Mesenchymal stem cell (in vitro differentiated cells and primary cell): ENCODE data around the gene MRNIP.

ENCODE experiments used
- DNase-seq: peaks from one replicate; pipeline ENCODE4 v3.0.0-alpha.2; 2013
- H2AFZ ChIP-seq: one replicate; pipeline ENCODE4 v1.6.1; 2013; ENCODE audit warnings: low read depth, mild to moderate bottlenecking, control low read depth, inconsistent platforms, low read length, moderate library complexity
- H2AK5ac ChIP-seq: 2 replicates; pipeline ENCODE4 v1.6.1; 2013; ENCODE audit warnings: low read length, moderate library complexity, mild to moderate bottlenecking, inconsistent platforms; ENCODE audit not compliant: severe bottlenecking
- H2BK120ac ChIP-seq: one replicate; pipeline ENCODE4 v1.6.1; 2013; ENCODE audit warnings: low read depth, mild to moderate bottlenecking, inconsistent platforms, low read length, moderate library complexity
- H2BK12ac ChIP-seq, 2 experiments: one replicate each; pipeline ENCODE4 v1.6.1; 2013; ENCODE audit warnings: inconsistent platforms in 2 of 2, low read length in 2 of 2, mild to moderate bottlenecking in 2 of 2, moderate library complexity in 2 of 2, control low read depth in 1 of 2
- H2BK15ac ChIP-seq: one replicate; pipeline ENCODE4 v1.6.1; 2013; ENCODE audit warnings: mild to moderate bottlenecking, low read depth, inconsistent platforms; ENCODE audit not compliant: poor library complexity, severe bottlenecking
- H2BK5ac ChIP-seq: 2 replicates; pipeline ENCODE4 v1.6.1; 2013; ENCODE audit warnings: low read depth, mild to moderate bottlenecking, low read length, control low read depth, inconsistent platforms; ENCODE audit not compliant: poor library complexity, severe bottlenecking
- H3K14ac ChIP-seq, 2 experiments: one replicate each; pipeline ENCODE4 v1.6.1; 2013; ENCODE audit warnings: inconsistent platforms in 2 of 2, low read length in 2 of 2, control low read depth in 1 of 2, mild to moderate bottlenecking in 1 of 2, moderate library complexity in 1 of 2
- H3K18ac ChIP-seq, 2 experiments: one replicate each; pipeline ENCODE4 v1.6.1; 2013; ENCODE audit warnings: inconsistent platforms in 2 of 2, low read length in 2 of 2, control low read depth in 1 of 2, low read depth in 1 of 2, mild to moderate bottlenecking in 1 of 2
- H3K23ac ChIP-seq, 2 experiments: one replicate each; pipeline ENCODE4 v1.6.1; 2013; ENCODE audit warnings: inconsistent platforms in 2 of 2, low read length in 2 of 2, mild to moderate bottlenecking in 2 of 2, moderate library complexity in 2 of 2, control low read depth in 1 of 2
- H3K27ac ChIP-seq: 2 replicates; pipeline ENCODE4 v1.5.1; 2013; ENCODE audit warnings: mild to moderate bottlenecking, moderate library complexity, low read length, control low read depth, inconsistent platforms; ENCODE audit not compliant: poor library complexity, severe bottlenecking
- H3K27me3 ChIP-seq, 2 experiments: 2 replicates each; pipeline versions ENCODE4 v1.6.1 to v1.7.0; 2013; ENCODE audit warnings: low read length in 2 of 2, mild to moderate bottlenecking in 2 of 2, moderate library complexity in 2 of 2, control low read depth in 1 of 2, inconsistent platforms in 1 of 2; ENCODE audit not compliant: control insufficient read depth in 1 of 2, insufficient read depth in 1 of 2
- H3K36me3 ChIP-seq, 2 experiments: 2 replicates each; pipeline versions ENCODE4 v1.6.1 to v1.7.0; 2013; ENCODE audit warnings: low read length in 2 of 2, control low read depth in 1 of 2, inconsistent platforms in 1 of 2, low read depth in 1 of 2, mild to moderate bottlenecking in 1 of 2; ENCODE audit not compliant: insufficient read depth in 2 of 2, control insufficient read depth in 1 of 2
- H3K4ac ChIP-seq, 2 experiments: one replicate each; pipeline ENCODE4 v1.6.1; 2013; ENCODE audit warnings: inconsistent platforms in 2 of 2, low read length in 2 of 2, mild to moderate bottlenecking in 2 of 2, moderate library complexity in 2 of 2, control low read depth in 1 of 2, low read depth in 1 of 2
- H3K4me1 ChIP-seq: 2 replicates; pipeline ENCODE4 v1.6.1; 2013; ENCODE audit warnings: low read depth, low read length, control low read depth; ENCODE audit not compliant: control insufficient read depth, insufficient read depth
- H3K4me2 ChIP-seq: 2 replicates; pipeline ENCODE4 v1.6.1; 2013; ENCODE audit warnings: low read length, mild to moderate bottlenecking, inconsistent platforms; ENCODE audit not compliant: poor library complexity, severe bottlenecking
- H3K4me3 ChIP-seq, 2 experiments: 2 replicates each; pipeline versions ENCODE4 v1.5.1 to v1.7.0; 2013; ENCODE audit warnings: low read length in 2 of 2, mild to moderate bottlenecking in 2 of 2, control low read depth in 1 of 2, low read depth in 1 of 2; ENCODE audit not compliant: insufficient read depth in 1 of 2
- H3K79me1 ChIP-seq: replicated peaks from 2 replicates; pipeline ENCODE4 v1.6.1; 2013; ENCODE audit warnings: mild to moderate bottlenecking, control low read depth, low read length, inconsistent platforms; ENCODE audit not compliant: poor library complexity, severe bottlenecking
- H3K9ac ChIP-seq: 2 replicates; pipeline ENCODE4 v1.7.0; 2013; ENCODE audit warnings: mild to moderate bottlenecking, low read length, moderate library complexity
- H3K9me3 ChIP-seq: 2 replicates; pipeline ENCODE4 v1.7.0; 2013; ENCODE audit warnings: mild to moderate bottlenecking, low read length; ENCODE audit not compliant: control insufficient read depth
- H4K8ac ChIP-seq: one replicate; pipeline ENCODE4 v1.6.1; 2013; ENCODE audit warnings: inconsistent platforms, mild to moderate bottlenecking, low read length, moderate library complexity
- H4K91ac ChIP-seq: one replicate; pipeline ENCODE4 v1.6.1; 2013; ENCODE audit warnings: mild to moderate bottlenecking, low read length, inconsistent platforms
- WGBS: methylation state at CpG from one replicate; pipeline ENCODE4 v1.1.7; 2013; ENCODE audit warnings: mixed read lengths; 5-methylcytosine and 5-hydroxymethylcytosine counted together

Gene MRNIP

DNA sequence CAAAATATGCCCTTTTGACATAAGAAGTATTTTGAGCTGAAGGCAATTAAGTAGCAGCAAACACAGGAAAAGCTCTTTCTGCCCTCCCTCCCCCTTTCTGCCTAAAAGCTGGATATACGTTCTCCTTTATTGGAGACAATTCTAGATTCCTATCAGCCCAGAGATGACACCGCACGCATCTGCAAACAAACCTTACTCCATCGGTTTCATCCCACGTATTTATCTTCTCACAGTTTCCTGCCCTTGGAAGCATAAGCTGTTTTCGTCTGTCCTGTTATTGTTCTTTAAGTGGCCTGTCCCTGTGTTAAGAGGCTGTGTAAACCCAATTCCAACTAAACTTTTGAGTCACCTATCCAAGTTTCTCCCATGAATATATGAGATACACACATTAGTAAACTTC is 37.2 kb upstream of the MRNIP start:
- Histone ChIP-seq H4K91ac (no peak overlapping the region), H3K23ac (no peak overlapping the region), H3K4ac (no peak overlapping the region), H2BK5ac (no peak overlapping the region), H2BK120ac (no peak overlapping the region), H3K4me2 (no peak overlapping the region), H4K8ac (no peak overlapping the region), H3K9ac (no peak overlapping the region), H2BK12ac (no peak overlapping the region), H2BK15ac (no peak overlapping the region), H3K79me1 (peaks cover 38% of the 10 kb centered on the region), H3K9me3 (no peaks in the 10 kb centered on the region), H3K4me3 (no peak overlapping the region), H3K27ac (no peak overlapping the region), H3K4me1 (peaks cover 2% of the 10 kb centered on the region), H3K14ac (no peak overlapping the region), H3K36me3 (peaks cover 79 to 95% of the 10 kb centered on the region in 2 experiments), H3K18ac (no peak overlapping the region), H2AK5ac (no peak overlapping the region), H3K27me3 (no peaks in the 10 kb centered on the region), H2AFZ (no peak overlapping the region)
- 68% methylated on average over 6 of the region's 6 CpGs for WGBS
- no peak for DNase-seq

GRCh38 chr5:179893958-179894895 is 35.6 kb upstream of the MRNIP start:
- H3K14ac ChIP-seq, result no peak overlapping the region
- 97% methylated on average over 26 of the region's 26 CpGs for WGBS

DNA sequence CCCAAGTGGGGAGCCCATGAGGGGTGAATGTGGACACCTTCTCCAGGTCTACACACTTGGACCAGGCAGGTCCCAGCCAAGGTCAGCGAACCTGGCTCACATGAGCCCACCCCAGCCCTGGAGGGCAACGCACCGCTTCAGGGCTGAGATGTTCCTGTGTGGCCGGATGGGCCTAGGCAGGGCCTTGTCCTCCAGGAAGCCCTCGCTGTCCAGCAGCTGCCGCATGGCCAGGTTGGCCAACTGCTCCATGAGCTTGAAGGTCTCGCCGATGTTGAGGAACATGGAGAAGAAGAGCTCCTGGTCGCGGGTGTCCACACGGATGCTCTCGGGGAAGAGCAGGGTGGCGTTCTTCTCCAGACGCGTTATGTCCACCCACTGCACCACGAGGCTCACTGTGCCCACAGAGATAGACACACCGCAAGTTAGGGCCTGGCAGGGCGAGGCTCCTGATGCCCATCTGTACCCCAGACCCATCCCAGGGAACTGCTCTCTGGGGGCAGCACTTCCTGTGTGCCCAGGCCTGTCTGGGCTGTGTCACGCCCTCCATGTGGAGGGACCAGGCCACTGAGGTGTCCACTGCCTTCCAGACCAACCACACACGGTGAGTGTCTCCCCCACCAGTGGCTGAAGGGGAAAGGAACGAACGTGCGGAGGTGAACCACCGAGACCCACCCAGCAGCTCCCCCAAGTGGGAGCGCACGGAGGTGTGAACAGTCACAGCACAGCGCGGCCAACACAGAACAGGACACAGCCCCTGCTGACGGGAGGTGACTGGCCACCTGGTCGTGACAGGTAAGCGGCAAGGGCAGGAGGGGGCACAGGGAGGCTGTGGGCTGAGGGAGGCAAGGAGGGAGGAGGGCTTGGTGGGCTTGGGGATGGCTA is 34.7 kb upstream of the MRNIP start:
- H2BK15ac ChIP-seq, result no peak overlapping the region
- no peak overlapping the region for H4K8ac ChIP-seq
- H3K9ac ChIP-seq, result no peak overlapping the region
- H2BK120ac ChIP-seq, result no peak overlapping the region
- H3K27me3 ChIP-seq, result no peaks in the 10 kb centered on the region
- no peak overlapping the region for H2AK5ac ChIP-seq
- H2BK5ac ChIP-seq, result no peak overlapping the region
- H3K27ac ChIP-seq, result no peak overlapping the region
- no peaks in the 10 kb centered on the region for H3K9me3 ChIP-seq
- peaks cover 78 to 94% of the 10 kb centered on the region in 2 experiments for H3K36me3 ChIP-seq
- peaks cover 18% of the 10 kb centered on the region for H3K79me1 ChIP-seq
- 94% methylated on average over 31 of the region's 31 CpGs for WGBS
- no peak overlapping the region for H4K91ac ChIP-seq
- no peak overlapping the region for H3K18ac ChIP-seq
- H2BK12ac ChIP-seq, result no peak overlapping the region
- no peak overlapping the region for H2AFZ ChIP-seq
- no peak overlapping the region for H3K23ac ChIP-seq
- H3K14ac ChIP-seq, result no peak overlapping the region
- no peak overlapping the region for H3K4ac ChIP-seq
- no peak overlapping the region for H3K4me2 ChIP-seq
- DNase-seq, result no peak
- H3K4me3 ChIP-seq, result no peak overlapping the region
- no peaks in the 10 kb centered on the region for H3K4me1 ChIP-seq

More at GRCh38 chr5:179893958-179894895, 35.6 kb upstream of the MRNIP start:
- Histone ChIP-seq H3K4me2 (no peak overlapping the region), H3K79me1 (peaks cover 23% of the 10 kb centered on the region), H3K9ac (no peak overlapping the region), H2BK5ac (no peak overlapping the region), H3K4ac (no peak overlapping the region), H4K91ac (no peak overlapping the region), H4K8ac (no peak overlapping the region), H3K18ac (no peak overlapping the region), H2BK120ac (no peak overlapping the region), H2BK12ac (no peak overlapping the region), H3K27ac (no peak overlapping the region), H3K27me3 (no peaks in the 10 kb centered on the region), H3K9me3 (no peaks in the 10 kb centered on the region), H2AFZ (no peak overlapping the region), H2BK15ac (no peak overlapping the region), H2AK5ac (no peak overlapping the region), H3K23ac (no peak overlapping the region), H3K4me3 (no peak overlapping the region), H3K36me3 (peaks cover 78 to 95% of the 10 kb centered on the region in 2 experiments), H3K4me1 (no peaks in the 10 kb centered on the region)
- DNase-seq, result no peak

DNA sequence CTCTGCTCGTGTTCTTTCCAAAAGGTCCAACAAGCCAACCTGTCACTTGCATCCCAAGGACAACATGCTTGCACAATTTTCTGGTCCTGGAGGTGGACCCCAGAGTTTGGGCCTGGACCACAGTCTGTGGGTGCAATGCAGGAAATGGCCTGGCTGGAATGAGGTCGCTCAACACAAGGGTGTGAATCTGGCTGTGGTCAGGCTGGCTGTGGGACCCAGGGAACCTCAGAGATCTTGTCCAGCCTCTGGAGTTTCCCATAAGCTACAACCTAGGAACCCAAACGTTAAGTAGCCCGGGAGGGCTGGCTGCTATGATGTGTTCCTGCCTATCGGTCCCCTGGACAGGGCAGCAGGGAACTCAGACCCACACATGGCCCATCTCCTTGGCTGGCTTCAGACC is 33.6 kb upstream of the MRNIP start:
- H3K9ac ChIP-seq, result no peak overlapping the region
- H3K27ac ChIP-seq, result no peak overlapping the region
- no peaks in the 10 kb centered on the region for H3K4me1 ChIP-seq
- no peak overlapping the region for H2AFZ ChIP-seq
- H2BK120ac ChIP-seq, result no peak overlapping the region
- no peak overlapping the region for H2AK5ac ChIP-seq
- no peak for DNase-seq
- H3K4me3 ChIP-seq, result no peak overlapping the region
- H3K36me3 ChIP-seq, result peaks cover 77 to 94% of the 10 kb centered on the region in 2 experiments
- H2BK5ac ChIP-seq, result no peak overlapping the region
- no peak overlapping the region for H2BK15ac ChIP-seq
- H3K79me1 ChIP-seq, result peaks cover 16% of the 10 kb centered on the region
- no peak overlapping the region for H3K4ac ChIP-seq
- H4K91ac ChIP-seq, result no peak overlapping the region
- H3K4me2 ChIP-seq, result no peak overlapping the region
- no peak overlapping the region for H3K23ac ChIP-seq
- no peak overlapping the region for H3K14ac ChIP-seq
- no peaks in the 10 kb centered on the region for H3K27me3 ChIP-seq
- H3K9me3 ChIP-seq, result no peaks in the 10 kb centered on the region
- H3K18ac ChIP-seq, result no peak overlapping the region
- H2BK12ac ChIP-seq, result no peak overlapping the region
- 95% methylated on average over 5 of the region's 5 CpGs for WGBS
- no peak overlapping the region for H4K8ac ChIP-seq
